ENCODE measurements around the gene DSCAML1. TPM values are rescaled to one million over a fixed set of nuclear protein-coding genes. Genes with fewer than 3 reads are reported as not detected.

The DSCAML1 gene
- total RNA-seq, 2 experiments from 2014 or later: not detected

DNA sequence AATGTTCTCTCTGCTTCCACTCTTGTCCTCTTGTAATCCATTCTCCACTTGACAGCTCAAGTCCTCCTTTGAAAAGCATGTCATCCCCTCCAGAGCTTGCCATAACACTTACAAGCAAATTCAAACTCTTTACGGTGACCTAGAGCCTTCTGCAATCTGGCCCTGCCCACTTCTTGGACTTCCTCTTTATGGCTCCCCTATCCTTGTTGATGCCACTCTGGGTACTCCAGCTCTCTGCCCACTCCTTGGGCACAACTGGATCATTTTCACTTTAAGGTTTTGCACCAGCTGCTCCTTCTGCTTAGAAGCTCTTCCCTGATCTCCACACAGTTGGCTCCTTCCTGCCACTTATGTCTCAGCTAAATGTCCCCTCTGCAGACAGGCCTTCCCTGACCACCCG is 217.9 kb downstream of the DSCAML1 start:
- Histone ChIP-seq H3K9me3 (ENCODE audit: low read length) (no peaks in the 10 kb centered on the region), H3K4me1 (ENCODE audit: insufficient read depth, low read length, poor library complexity, severe bottlenecking) (peaks cover 5% of the 10 kb centered on the region), H3K27ac (ENCODE audit: low read depth, low read length, poor library complexity, severe bottlenecking) (no peak overlapping the region), H3K36me3 (ENCODE audit: insufficient read depth, low read length) (no peaks in the 10 kb centered on the region), H3K4me2 (ENCODE audit: low read length) (no peak overlapping the region), H4K20me1 (ENCODE audit: insufficient read depth, low read length) (no peaks in the 10 kb centered on the region), H3K79me2 (ENCODE audit: insufficient read depth, low read depth, low read length) (no peaks in the 10 kb centered on the region), H3K4me3 (ENCODE audit: low read depth, low read length, poor library complexity, severe bottlenecking) (no peak overlapping the region), H3K9me2 (ENCODE audit: insufficient read depth, low read length) (no peaks in the 10 kb centered on the region), H2AFZ (ENCODE audit: low read length) (no peak overlapping the region)
- no peak for TF ChIP-seq CTCF (conservative IDR thresholded peaks at IDR 0.05; ENCODE audit: low read length)
- no peak for TF ChIP-seq EZH2phosphoT487 (IDR thresholded peaks at IDR 0.05; ENCODE audit: borderline replicate concordance, low read depth, low read length)
- ChIA-PET POLR2A (interaction anchor here (0.7 to 1.4 kb wide), 2 partner anchors 11 to 155 kb away, joined by 3 to 4 read pairs; no protein-coding TSS in a partner anchor), CTCF (ENCODE audit: unreplicated experiment) (interaction anchor here (0.6 kb wide), 1 partner anchor 455 kb away, joined by 3 read pairs; no protein-coding TSS in a partner anchor)
- no peak for DNase-seq (ENCODE audit: low spot score)
- intact Hi-C loops (cut with micrococcal nuclease; ENCODE audit: unreplicated experiment): no loop called here
- BruUV-seq (replicated peaks): no TSS peak

- BruUV-seq (replicated peaks): no TSS peak
These were observed 221.2 kb downstream of the DSCAML1 start for GRCh38 chr11:117575856-117576255.

More at GRCh38 chr11:117575856-117576255, 221.2 kb downstream of the DSCAML1 start:
- Histone ChIP-seq H3K9me3 (ENCODE audit: low read length) (no peaks in the 10 kb centered on the region), H3K4me1 (ENCODE audit: insufficient read depth, low read length, poor library complexity, severe bottlenecking) (no peaks in the 10 kb centered on the region), H3K27ac (ENCODE audit: low read depth, low read length, poor library complexity, severe bottlenecking) (no peak overlapping the region), H3K4me2 (ENCODE audit: low read length) (no peak overlapping the region), H2AFZ (ENCODE audit: low read length) (no peak overlapping the region), H3K4me3 (ENCODE audit: low read depth, low read length, poor library complexity, severe bottlenecking) (no peak overlapping the region), H3K36me3 (ENCODE audit: insufficient read depth, low read length) (no peaks in the 10 kb centered on the region), H3K9me2 (ENCODE audit: insufficient read depth, low read length) (no peaks in the 10 kb centered on the region), H3K79me2 (ENCODE audit: insufficient read depth, low read depth, low read length) (no peaks in the 10 kb centered on the region), H4K20me1 (ENCODE audit: insufficient read depth, low read length) (no peaks in the 10 kb centered on the region)
- TF ChIP-seq EZH2phosphoT487 (IDR thresholded peaks at IDR 0.05; ENCODE audit: borderline replicate concordance, low read depth, low read length): no peak
- no peak for TF ChIP-seq CTCF (conservative IDR thresholded peaks at IDR 0.05; ENCODE audit: low read length)
- ChIA-PET POLR2A (no interaction called here), CTCF (ENCODE audit: unreplicated experiment) (no interaction called here)
- DNase-seq (ENCODE audit: low spot score): no peak
- intact Hi-C loops (cut with micrococcal nuclease; ENCODE audit: unreplicated experiment): no loop called here

All from OCI-LY7 (cell line).